NCI-H2171 (cell line): ENCODE data around the gene AKAP10.
"Not testable (repeated sequence)": the region's sequence is repeated elsewhere in the genome, so short reads cannot be mapped to it uniquely, and the experiment has no call there.

Source experiments
- DNase-seq: peaks from one replicate; lab custom pipeline; 2025; lab: John Stamatoyannopoulos, UW

AKAP10 gene

GRCh38 chr17:19978805-19979211, 1.2 kb upstream of the AKAP10 start:
- no peak for DNase-seq

GRCh38 chr17:19978209-19978802, 678 bp upstream of the AKAP10 start:
- DNase-seq, result no peak

GRCh38 chr17:19975601-19976000, 2.0 kb downstream of the AKAP10 start:
- DNase-seq, result no peak

- no peak for DNase-seq
Observed at GRCh38 chr17:19973156-19973555, 4.5 kb downstream of the AKAP10 start.

GRCh38 chr17:19962954-19963353, 14.7 kb downstream of the AKAP10 start:
- not testable (repeated sequence) for DNase-seq

- DNase-seq, result no peak
Observed at GRCh38 chr17:19958023-19958422, 19.6 kb downstream of the AKAP10 start.

- DNase-seq, result no peak
Observed at GRCh38 chr17:19955099-19955498, 22.5 kb downstream of the AKAP10 start.

GRCh38 chr17:19951411-19951810, 26.2 kb downstream of the AKAP10 start:
- DNase-seq, result not testable (repeated sequence)

GRCh38 chr17:19950624-19951195, 26.9 kb downstream of the AKAP10 start:
- DNase-seq, result not testable (repeated sequence)

- no peak for DNase-seq
Observed at GRCh38 chr17:19948116-19948943, 29.3 kb downstream of the AKAP10 start.

GRCh38 chr17:19946921-19947320, 30.7 kb downstream of the AKAP10 start:
- no peak for DNase-seq

- no peak for DNase-seq
Observed at GRCh38 chr17:19945009-19945626, 32.5 kb downstream of the AKAP10 start.

- no peak for DNase-seq
Observed at GRCh38 chr17:19943599-19943998, 34.0 kb downstream of the AKAP10 start.

- DNase-seq, result no peak
Observed at GRCh38 chr17:19943026-19943425, 34.6 kb downstream of the AKAP10 start.

- DNase-seq, result no peak
Observed at GRCh38 chr17:19940722-19941464, 36.7 kb downstream of the AKAP10 start.

- DNase-seq, result no peak
Observed at GRCh38 chr17:19939993-19940721, 37.5 kb downstream of the AKAP10 start.

GRCh38 chr17:19938736-19939135, 38.9 kb downstream of the AKAP10 start:
- no peak for DNase-seq

GRCh38 chr17:19937522-19937921, 40.1 kb downstream of the AKAP10 start:
- DNase-seq, result no peak

GRCh38 chr17:19935169-19935568, 42.5 kb downstream of the AKAP10 start:
- DNase-seq, result no peak

GRCh38 chr17:19933628-19934027, 44.0 kb downstream of the AKAP10 start:
- DNase-seq, result no peak

- DNase-seq, result no peak
Observed at GRCh38 chr17:19933221-19933620, 44.4 kb downstream of the AKAP10 start.
